Measurements from ENCODE around the gene ATXN1L. TPM values are rescaled to one million over a fixed set of nuclear protein-coding genes. Genes with fewer than 3 reads are reported as not detected.
"Not testable (repeated sequence)": the region's sequence is repeated elsewhere in the genome, so short reads cannot be mapped to it uniquely, and the experiment has no call there.

Gene ATXN1L
- total and polyA plus RNA-seq, 2 experiments from 2014 or later, result 6.8 to 10.2 TPM

- H3K9me2 ChIP-seq (ENCODE audit: insufficient read depth), result no peaks in the 10 kb centered on the region
- in situ Hi-C loops (cut with MboI), result no loop called here
Measured at GRCh38 chr16:71902656-71903365, 57.0 kb downstream of the ATXN1L start.

GRCh38 chr16:71903608-71904007, 57.8 kb downstream of the ATXN1L start:
- peaks cover 100% of the 10 kb centered on the region for H3K79me2 ChIP-seq (ENCODE audit: insufficient read depth)
- H3K4me1 ChIP-seq (ENCODE audit: insufficient read depth), result 0 out of 2 replicates have a peak, but pooled peaks cover 9% of the 10 kb centered on the region
- no peaks in the 10 kb centered on the region for H3K27me3 ChIP-seq (replicated peaks; ENCODE audit: insufficient read depth)
- H3K27ac ChIP-seq, result no peak overlapping the region
- in situ Hi-C loops (cut with MboI), result no loop called here
- H2AFZ ChIP-seq, result no peak overlapping the region
- H3K9me2 ChIP-seq (ENCODE audit: insufficient read depth), result no peaks in the 10 kb centered on the region
- peaks cover 14% of the 10 kb centered on the region for H3F3A ChIP-seq (ENCODE audit: insufficient read depth)
- no peak for DNase-seq
- 93 to 100% methylated on average over 2 of the region's 2 CpGs for WGBS, 2 experiments (ENCODE audit: low coverage in 1 of 2, low lambda C conversion rate in 2 of 2, missing lambda C conversion rate in 2 of 2)
- H3K36me3 ChIP-seq (ENCODE audit: low read depth), result no peaks in the 10 kb centered on the region
- no peak overlapping the region for H3K9ac ChIP-seq
- no peak overlapping the region for H3K4me3 ChIP-seq
- H4K20me1 ChIP-seq (ENCODE audit: insufficient read depth), result peaks cover 55% of the 10 kb centered on the region; the same call in 1 of the 2 replicates
- TF ChIP-seq EZH2 (IDR thresholded peaks at IDR 0.05; ENCODE audit: insufficient read depth, poor library complexity, severe bottlenecking) (no peak), EZH2phosphoT487 (IDR thresholded peaks at IDR 0.05; ENCODE audit: insufficient read depth, low read depth) (no peak)
- no peaks in the 10 kb centered on the region for H3K9me3 ChIP-seq (ENCODE audit: low read depth)
- H3K4me2 ChIP-seq (ENCODE audit: unreplicated experiment), result no peak overlapping the region

More at GRCh38 chr16:71902656-71903365, 57.0 kb downstream of the ATXN1L start:
- Histone ChIP-seq H3K9me3 (ENCODE audit: low read depth) (no peaks in the 10 kb centered on the region), H3K4me2 (ENCODE audit: unreplicated experiment) (no peak overlapping the region), H3K27ac (no peak overlapping the region), H3F3A (ENCODE audit: insufficient read depth) (peaks cover 14% of the 10 kb centered on the region), H4K20me1 (ENCODE audit: insufficient read depth) (peaks cover 55% of the 10 kb centered on the region; the same call in 1 of the 2 replicates), H3K4me1 (ENCODE audit: insufficient read depth) (0 out of 2 replicates have a peak, but pooled peaks cover 9% of the 10 kb centered on the region), H3K36me3 (ENCODE audit: low read depth) (no peaks in the 10 kb centered on the region), H3K4me3 (no peak overlapping the region), H3K79me2 (ENCODE audit: insufficient read depth) (peaks cover 100% of the 10 kb centered on the region), H3K9ac (no peak overlapping the region), H2AFZ (no peak overlapping the region), H3K27me3 (replicated peaks; ENCODE audit: insufficient read depth) (no peaks in the 10 kb centered on the region)
- TF ChIP-seq EZH2phosphoT487 (IDR thresholded peaks at IDR 0.05; ENCODE audit: insufficient read depth, low read depth), result no peak
- no peak for TF ChIP-seq EZH2 (IDR thresholded peaks at IDR 0.05; ENCODE audit: insufficient read depth, poor library complexity, severe bottlenecking)
- DNase-seq, result no peak
- WGBS, 2 experiments (ENCODE audit: low coverage in 1 of 2, low lambda C conversion rate in 2 of 2, missing lambda C conversion rate in 2 of 2), result 89 to 90% methylated on average over 5 of the region's 5 CpGs

DNA sequence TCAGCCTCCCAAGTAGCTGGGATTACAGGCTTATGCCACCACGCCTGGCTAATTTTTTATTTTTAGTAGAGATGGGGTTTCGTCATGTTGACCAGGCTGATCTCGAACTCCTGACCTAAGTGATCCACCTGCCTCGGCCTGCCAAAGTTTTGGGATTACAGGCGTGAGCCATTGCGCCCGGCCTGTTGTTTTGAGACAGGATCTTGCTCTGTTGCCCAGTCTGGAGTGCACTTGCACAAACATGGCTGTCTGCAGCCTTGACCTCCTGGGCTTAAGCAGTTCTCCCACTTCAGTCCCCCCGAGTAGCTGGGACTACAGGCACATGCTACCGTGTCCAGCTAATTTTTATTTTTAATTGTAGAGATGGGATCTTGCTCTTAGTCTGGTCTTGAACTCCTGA, 58.5 kb downstream of the ATXN1L start:
- Histone ChIP-seq H3K4me2 (ENCODE audit: unreplicated experiment) (no peak overlapping the region), H3K27ac (no peak overlapping the region), H3K4me3 (no peak overlapping the region), H3K9me2 (ENCODE audit: insufficient read depth) (no peaks in the 10 kb centered on the region), H3K36me3 (ENCODE audit: low read depth) (no peaks in the 10 kb centered on the region), H3K79me2 (ENCODE audit: insufficient read depth) (peaks cover 100% of the 10 kb centered on the region), H3K4me1 (ENCODE audit: insufficient read depth) (0 out of 2 replicates have a peak, but pooled peaks cover 9% of the 10 kb centered on the region), H3K9me3 (ENCODE audit: low read depth) (no peaks in the 10 kb centered on the region), H3K27me3 (replicated peaks; ENCODE audit: insufficient read depth) (no peaks in the 10 kb centered on the region), H2AFZ (no peak overlapping the region), H4K20me1 (ENCODE audit: insufficient read depth) (peaks cover 62% of the 10 kb centered on the region; the same call in 1 of the 2 replicates), H3K9ac (no peak overlapping the region), H3F3A (ENCODE audit: insufficient read depth) (peaks cover 14% of the 10 kb centered on the region)
- no peak for DNase-seq
- WGBS, 2 experiments (ENCODE audit: low coverage in 1 of 2, low lambda C conversion rate in 2 of 2, missing lambda C conversion rate in 2 of 2), result 80 to 85% methylated on average over 9 of the region's 9 CpGs
- in situ Hi-C loops (cut with MboI), result no loop called here
- TF ChIP-seq EZH2 (IDR thresholded peaks at IDR 0.05; ENCODE audit: insufficient read depth, poor library complexity, severe bottlenecking), result no peak
- no peak for TF ChIP-seq EZH2phosphoT487 (IDR thresholded peaks at IDR 0.05; ENCODE audit: insufficient read depth, low read depth)

- H3K4me3 ChIP-seq; H3K27me3 ChIP-seq (replicated peaks; ENCODE audit: insufficient read depth); H3K9ac ChIP-seq; H3F3A ChIP-seq (ENCODE audit: insufficient read depth); H3K36me3 ChIP-seq (ENCODE audit: low read depth); DNase-seq; H3K4me2 ChIP-seq (ENCODE audit: unreplicated experiment); H3K9me3 ChIP-seq (ENCODE audit: low read depth); H3K4me1 ChIP-seq (ENCODE audit: insufficient read depth); H3K9me2 ChIP-seq (ENCODE audit: insufficient read depth); H3K27ac ChIP-seq; in situ Hi-C loops (cut with MboI); H2AFZ ChIP-seq: not testable (repeated sequence)
- Histone ChIP-seq H4K20me1 (ENCODE audit: insufficient read depth) (peaks cover 77% of the 10 kb centered on the region), H3K79me2 (ENCODE audit: insufficient read depth) (peaks cover 100% of the 10 kb centered on the region)
- WGBS, 2 experiments (ENCODE audit: low coverage in 1 of 2, low lambda C conversion rate in 2 of 2, missing lambda C conversion rate in 2 of 2), result 49 to 56% methylated on average over 6 of the region's 6 CpGs
Measured at GRCh38 chr16:71905765-71906164, 60.0 kb downstream of the ATXN1L start.

Other genes with a start within 250 kb of the ATXN1L start
- gene MARVELD3, start 219.8 kb upstream of the ATXN1L start, total RNA-seq (2014; rRNA removed; shearing (Covaris generic)), result not detected in 2 replicates
- 0.20 TPM in 1 of 2 replicates, not detected in the other for gene MARVELD3, start 219.8 kb upstream of the ATXN1L start, polyA plus RNA-seq (2016; fragmentation: Nextera tagmentation; extraction: Ambion mirVana)
- 6.3 and 7.1 TPM in 2 replicates for gene PHLPP2, start 121.3 kb upstream of the ATXN1L start, total RNA-seq (2014; rRNA removed; shearing (Covaris generic))
- gene PHLPP2, start 121.3 kb upstream of the ATXN1L start, polyA plus RNA-seq (2016; fragmentation: Nextera tagmentation; extraction: Ambion mirVana), result 2.6 and 2.7 TPM in 2 replicates
- 51.8 and 80.6 TPM in 2 replicates for gene AP1G1, start 37.1 kb upstream of the ATXN1L start, total RNA-seq (2014; rRNA removed; shearing (Covaris generic))
- 25.8 and 26.2 TPM in 2 replicates for gene AP1G1, start 37.1 kb upstream of the ATXN1L start, polyA plus RNA-seq (2016; fragmentation: Nextera tagmentation; extraction: Ambion mirVana)
- 17.8 and 21.4 TPM in 2 replicates for gene ZNF821, start 38.2 kb downstream of the ATXN1L start, total RNA-seq (2014; rRNA removed; shearing (Covaris generic))
- 5.7 and 6.3 TPM in 2 replicates for gene ZNF821, start 38.2 kb downstream of the ATXN1L start, polyA plus RNA-seq (2016; fragmentation: Nextera tagmentation; extraction: Ambion mirVana)
- 149 and 175 TPM in 2 replicates for gene IST1, start 49.6 kb downstream of the ATXN1L start, total RNA-seq (2014; rRNA removed; shearing (Covaris generic))
- 102 and 113 TPM in 2 replicates for gene IST1, start 49.6 kb downstream of the ATXN1L start, polyA plus RNA-seq (2016; fragmentation: Nextera tagmentation; extraction: Ambion mirVana)
- gene PKD1L3, start 154.4 kb downstream of the ATXN1L start, total RNA-seq (2014; rRNA removed; shearing (Covaris generic)), result not detected in 2 replicates
- not detected in 2 replicates for gene PKD1L3, start 154.4 kb downstream of the ATXN1L start, polyA plus RNA-seq (2016; fragmentation: Nextera tagmentation; extraction: Ambion mirVana)
- 2.2 and 8.5 TPM in 2 replicates for gene DHODH, start 162.8 kb downstream of the ATXN1L start, total RNA-seq (2014; rRNA removed; shearing (Covaris generic))
- 3.8 and 5.4 TPM in 2 replicates for gene DHODH, start 162.8 kb downstream of the ATXN1L start, polyA plus RNA-seq (2016; fragmentation: Nextera tagmentation; extraction: Ambion mirVana)
- gene HP, start 208.5 kb downstream of the ATXN1L start, total RNA-seq (2014; rRNA removed; shearing (Covaris generic)), result not detected in 2 replicates
- gene HP, start 208.5 kb downstream of the ATXN1L start, polyA plus RNA-seq (2016; fragmentation: Nextera tagmentation; extraction: Ambion mirVana), result not detected in 2 replicates
- gene HPR, start 217.2 kb downstream of the ATXN1L start, total RNA-seq (2014; rRNA removed; shearing (Covaris generic)), result not detected in 2 replicates
- not detected in 2 replicates for gene HPR, start 217.2 kb downstream of the ATXN1L start, polyA plus RNA-seq (2016; fragmentation: Nextera tagmentation; extraction: Ambion mirVana)
- 6.6 and 10.1 TPM in 2 replicates for gene TXNL4B, start 247.6 kb downstream of the ATXN1L start, total RNA-seq (2014; rRNA removed; shearing (Covaris generic))
- 9.1 and 10.0 TPM in 2 replicates for gene TXNL4B, start 247.6 kb downstream of the ATXN1L start, polyA plus RNA-seq (2016; fragmentation: Nextera tagmentation; extraction: Ambion mirVana)
- 30.1 and 31.5 TPM in 2 replicates for gene DHX38, start 247.9 kb downstream of the ATXN1L start, total RNA-seq (2014; rRNA removed; shearing (Covaris generic))
- gene DHX38, start 247.9 kb downstream of the ATXN1L start, polyA plus RNA-seq (2016; fragmentation: Nextera tagmentation; extraction: Ambion mirVana), result 23.1 and 23.7 TPM in 2 replicates